ENCODE measurements around the gene KRTAP5-8.
"Not testable (repeated sequence)": the region's sequence is repeated elsewhere in the genome, so short reads cannot be mapped to it uniquely, and the experiment has no call there.

Gene KRTAP5-8, protein sequence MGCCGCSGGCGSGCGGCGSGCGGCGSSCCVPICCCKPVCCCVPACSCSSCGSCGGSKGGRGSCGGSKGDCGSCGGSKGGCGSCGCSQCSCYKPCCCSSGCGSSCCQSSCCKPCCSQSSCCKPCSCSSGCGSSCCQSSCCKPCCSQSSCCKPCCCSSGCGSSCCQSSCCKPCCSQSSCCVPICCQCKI

DNA sequence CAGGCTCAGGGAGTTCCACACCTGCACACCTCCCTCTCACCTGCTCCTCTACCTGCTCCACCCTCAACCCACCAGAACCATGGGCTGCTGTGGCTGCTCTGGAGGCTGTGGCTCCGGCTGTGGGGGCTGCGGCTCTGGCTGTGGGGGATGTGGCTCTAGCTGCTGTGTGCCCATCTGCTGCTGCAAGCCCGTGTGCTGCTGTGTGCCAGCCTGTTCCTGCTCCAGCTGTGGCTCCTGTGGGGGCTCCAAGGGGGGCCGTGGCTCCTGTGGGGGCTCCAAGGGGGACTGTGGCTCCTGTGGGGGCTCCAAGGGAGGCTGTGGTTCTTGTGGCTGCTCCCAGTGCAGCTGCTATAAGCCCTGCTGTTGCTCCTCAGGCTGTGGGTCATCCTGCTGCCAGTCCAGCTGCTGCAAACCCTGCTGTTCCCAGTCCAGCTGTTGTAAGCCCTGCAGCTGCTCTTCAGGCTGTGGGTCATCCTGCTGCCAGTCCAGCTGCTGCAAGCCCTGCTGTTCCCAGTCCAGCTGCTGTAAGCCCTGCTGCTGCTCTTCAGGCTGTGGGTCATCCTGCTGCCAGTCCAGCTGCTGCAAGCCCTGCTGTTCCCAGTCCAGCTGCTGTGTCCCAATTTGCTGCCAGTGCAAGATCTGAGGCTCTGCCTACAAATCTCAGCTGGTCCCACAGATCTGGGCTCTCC lies at the start of gene KRTAP5-8:
TSS of gene KRTAP5-8 (plus strand) at position 49 of the 689 bp plus-strand sequence. CDS start at position 80, 31 bp downstream.
- not testable (repeated sequence) for DNase-seq

DNA sequence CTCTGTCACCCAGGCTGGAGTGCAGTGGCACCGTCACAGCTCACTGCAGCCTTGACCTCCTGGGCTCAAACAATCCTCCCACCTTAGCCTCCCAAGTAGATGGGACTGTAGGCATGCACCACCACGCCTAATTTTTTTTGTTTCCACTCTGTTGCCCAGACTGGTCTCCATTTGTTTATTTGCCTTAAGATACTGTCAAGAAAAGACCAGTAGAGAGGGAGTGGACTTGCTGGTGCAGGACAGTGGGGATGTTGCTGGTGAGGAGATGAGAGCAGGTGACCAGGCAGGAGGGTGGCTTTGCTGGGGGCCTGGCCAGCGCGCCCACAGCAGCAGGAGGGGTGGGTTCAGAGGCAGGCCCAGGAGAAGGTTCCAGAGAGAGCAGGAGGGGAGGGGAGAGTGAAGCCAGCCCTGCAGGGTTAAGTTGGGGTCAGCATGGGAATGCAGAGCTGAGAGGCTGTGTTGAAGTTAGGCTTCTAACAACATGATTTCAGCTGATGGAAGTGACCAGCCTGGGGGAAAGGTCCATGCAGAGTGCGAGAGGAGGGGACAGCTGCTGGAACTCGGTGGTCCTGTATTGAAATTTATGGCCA lies 49.0 kb upstream of the KRTAP5-8 start:
- DNase-seq: no peak

DNA sequence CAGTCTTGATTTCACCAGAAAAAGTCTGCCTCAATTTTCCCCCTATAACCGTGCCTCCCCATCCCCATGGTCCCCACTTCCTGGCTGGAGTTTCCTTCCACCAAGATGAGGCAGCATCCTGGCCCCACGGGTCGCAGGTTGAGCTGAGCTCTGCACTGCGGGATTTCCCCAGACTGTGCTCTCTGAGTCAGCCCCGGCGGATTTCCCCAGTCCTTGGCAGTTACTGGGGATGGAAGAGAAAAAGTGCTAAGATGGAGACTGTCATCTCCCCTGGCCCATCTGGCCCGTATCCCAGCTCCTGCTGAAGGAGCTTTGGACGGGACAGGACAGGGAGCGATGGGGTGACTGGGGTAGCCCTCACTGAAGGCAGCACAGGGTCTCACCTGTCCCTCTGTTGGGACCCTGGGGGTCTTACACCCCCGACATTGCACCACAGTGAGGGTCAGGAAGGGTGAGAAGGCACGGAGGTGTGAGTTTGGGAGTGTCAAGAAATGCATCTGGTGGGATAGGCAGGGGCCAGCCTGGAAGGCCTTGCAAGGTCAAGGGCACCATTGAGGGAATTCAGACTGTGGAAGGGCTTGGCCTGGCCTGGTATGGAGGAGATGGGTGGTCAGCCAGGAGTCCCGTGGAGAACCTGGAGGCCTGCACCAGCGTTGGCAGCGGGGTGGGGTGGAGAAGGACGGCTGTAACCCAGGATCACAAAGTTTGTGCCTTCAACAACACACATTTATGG lies 48.3 kb upstream of the KRTAP5-8 start:
- DNase-seq: no peak

DNA sequence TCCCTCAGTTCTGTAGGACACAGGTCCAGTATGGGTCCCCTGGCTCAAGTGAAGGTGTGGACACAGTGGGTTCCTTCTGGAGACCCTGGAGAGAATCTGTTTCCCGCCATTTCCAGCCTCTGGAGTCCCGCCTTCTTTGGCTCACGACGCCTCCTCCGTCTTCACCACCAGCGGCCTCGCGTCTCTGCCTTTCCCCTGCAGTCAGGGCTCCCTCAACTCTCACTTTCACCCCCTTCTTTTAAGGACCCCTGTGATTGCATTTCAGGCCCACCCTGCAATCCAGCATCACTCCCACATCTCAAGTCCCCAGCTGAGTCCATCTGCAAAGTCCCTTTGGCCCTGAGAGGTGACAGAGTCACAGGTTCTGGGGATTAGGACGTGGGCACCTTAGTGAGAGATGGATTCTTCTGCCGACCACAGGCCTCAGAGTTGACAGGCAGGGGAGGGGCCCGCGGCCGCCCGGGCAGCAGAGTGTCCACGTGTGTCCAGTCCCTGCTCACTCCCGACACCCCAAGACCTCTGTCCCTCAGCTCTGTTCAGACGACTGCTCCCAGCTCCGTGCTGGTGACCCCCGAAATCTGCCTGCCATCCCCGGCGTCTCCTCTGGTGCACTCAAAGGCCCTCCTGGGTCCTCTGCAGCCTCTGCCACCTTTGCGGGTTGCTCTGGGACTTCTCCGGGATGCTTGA lies 47.6 kb upstream of the KRTAP5-8 start:
- DNase-seq: no peak

DNA sequence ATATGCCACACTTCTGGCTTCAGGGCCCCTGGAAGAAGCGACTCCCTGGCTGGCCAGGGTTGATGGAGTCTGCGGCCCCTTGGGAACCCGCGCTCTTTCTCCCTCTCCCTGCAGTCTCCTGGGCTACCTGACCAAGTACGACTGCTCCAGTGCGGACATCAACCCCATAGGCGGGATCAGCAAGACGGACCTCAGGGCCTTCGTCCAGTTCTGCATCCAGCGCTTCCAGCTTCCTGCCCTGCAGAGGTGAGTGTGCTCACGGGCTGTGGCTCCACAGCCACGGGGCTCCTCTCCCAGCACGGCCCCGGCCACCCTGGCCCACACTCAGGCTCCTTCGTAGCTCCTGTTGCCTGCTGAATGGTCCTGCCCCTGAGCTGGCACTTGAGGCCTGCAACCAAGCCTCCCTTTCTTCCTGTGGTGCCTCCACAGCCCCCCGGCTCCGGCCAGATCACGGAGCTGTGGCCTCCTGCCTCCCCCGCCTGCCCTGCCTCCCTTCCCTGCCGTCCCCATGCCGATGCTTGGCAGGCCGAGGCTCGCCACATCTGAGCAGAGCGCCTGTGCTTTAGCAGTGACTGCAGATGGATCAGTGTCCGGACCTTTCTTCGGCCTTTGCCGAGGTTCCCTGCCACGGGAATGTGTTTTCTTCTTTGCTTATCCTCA lies 47.0 kb upstream of the KRTAP5-8 start:
- DNase-seq: no peak

DNA sequence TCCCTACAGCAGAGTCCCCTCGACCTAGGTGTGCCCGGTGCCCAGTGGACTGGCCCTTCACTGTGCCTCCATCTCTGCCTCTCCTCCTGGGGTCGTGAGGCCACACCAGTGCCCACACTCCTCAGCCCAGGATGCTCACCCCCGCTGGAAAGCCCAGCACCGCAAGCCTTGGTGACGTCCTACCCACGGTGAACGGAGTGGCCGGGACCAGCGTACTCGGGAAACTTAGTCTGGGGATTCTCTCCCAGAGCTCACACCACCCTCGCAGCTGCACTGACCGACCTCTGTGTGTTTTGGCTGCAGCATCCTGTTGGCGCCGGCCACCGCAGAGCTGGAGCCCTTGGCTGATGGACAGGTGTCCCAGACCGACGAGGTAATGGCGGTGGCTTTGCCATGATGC lies 46.3 kb upstream of the KRTAP5-8 start:
- no peak for DNase-seq

DNA sequence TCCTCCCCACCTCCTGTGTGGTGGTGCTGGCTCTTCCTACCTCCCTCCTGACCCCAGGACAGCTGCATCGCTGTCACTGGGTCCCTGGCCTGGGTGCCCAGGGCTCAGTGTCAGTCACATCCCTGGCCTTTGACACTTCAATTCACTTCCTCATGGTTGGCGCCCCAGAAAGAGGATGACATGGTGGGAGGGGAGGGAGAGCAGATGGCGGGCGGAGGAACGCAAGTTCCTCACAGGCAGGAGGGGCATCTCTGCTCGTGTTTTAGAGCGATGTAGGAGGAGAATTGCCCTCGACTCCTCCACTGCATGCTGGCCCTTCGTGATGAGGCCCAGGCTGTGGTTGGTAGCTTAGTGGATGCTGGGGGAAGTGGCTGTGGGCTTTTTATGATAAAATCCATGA lies 45.9 kb upstream of the KRTAP5-8 start:
- DNase-seq: no peak

DNA sequence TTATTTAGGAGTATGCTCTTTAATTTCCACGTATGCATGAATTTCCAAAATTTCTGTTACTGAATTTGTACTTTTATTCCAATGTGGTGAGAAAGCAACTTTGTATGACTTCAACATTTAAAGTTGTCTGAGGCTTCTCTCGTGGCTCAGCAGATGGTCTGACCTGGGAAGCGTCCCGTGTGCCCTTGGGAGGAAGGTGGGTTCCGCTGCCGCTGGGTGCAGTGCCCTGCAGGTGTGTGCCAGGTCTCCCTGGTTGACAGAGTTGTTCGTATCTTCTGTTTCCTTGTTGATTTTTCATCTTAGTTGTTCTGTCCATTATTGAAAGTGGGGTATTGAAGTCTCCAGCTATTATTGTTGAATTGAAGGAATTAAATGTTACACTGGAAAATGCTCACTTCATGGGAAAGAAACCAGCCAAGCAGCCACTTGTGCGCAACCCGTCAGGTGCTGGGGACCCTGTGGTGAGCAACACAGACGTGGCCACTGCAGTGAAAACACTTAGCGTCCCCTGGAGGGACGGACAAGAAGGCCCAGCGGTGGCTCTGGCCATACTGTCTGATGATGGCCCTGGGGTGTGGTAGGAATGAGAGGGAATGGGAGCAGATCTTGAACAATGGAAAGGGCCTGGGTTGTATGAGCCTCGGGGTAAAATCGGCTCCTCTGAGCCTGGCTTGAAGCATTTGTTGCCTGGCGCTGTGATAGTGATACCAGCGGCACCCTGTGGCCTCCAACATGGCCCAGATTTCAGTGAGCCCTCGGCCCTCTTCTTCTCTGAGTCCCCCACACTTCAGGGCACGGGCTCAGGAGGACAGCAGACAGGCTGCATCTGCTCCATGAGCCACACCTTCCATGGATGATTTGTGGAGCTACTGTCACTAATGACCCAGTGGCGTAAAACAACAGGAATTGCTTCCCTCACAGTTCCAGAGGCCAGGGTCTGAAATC lies 42.3 kb upstream of the KRTAP5-8 start:
- no peak for DNase-seq

DNA sequence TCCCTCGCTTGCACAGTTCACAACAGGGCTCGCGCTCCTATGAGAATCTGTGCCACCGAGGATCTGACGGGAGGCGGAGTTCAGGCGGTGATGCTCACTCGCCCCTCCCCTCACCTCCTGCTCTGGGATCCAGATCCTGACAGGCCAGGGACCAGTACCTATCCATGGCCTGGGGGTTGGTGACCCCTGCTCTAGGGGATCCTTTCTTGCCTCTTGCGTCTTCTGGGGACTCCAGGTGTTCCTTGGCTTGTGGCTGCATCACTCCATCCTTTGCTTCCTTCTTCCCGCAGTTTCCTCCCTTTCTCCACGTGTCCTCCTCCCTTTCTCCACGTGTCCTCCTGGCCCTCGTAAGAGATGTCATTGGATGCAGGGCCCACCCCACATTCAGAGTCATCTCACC lies 41.4 kb upstream of the KRTAP5-8 start:
- DNase-seq: no peak

DNA sequence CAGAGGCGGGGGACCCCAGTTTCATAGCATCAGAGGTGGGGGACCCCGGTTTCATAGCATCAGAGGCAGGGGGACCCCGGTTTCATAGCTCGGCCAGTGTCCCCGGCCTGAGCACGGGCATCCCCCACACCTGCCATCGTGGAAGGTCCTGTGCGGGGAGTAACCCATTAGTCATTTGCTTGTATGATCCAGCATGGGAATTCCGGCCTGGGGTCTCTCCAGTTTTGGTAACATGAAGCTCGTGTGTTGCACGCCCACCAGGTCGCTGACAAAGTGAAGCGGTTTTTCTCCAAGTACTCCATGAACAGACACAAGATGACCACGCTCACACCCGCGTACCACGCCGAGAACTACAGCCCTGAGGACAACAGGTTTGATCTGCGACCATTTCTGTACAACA lies 39.7 kb upstream of the KRTAP5-8 start:
- DNase-seq: no peak

DNA sequence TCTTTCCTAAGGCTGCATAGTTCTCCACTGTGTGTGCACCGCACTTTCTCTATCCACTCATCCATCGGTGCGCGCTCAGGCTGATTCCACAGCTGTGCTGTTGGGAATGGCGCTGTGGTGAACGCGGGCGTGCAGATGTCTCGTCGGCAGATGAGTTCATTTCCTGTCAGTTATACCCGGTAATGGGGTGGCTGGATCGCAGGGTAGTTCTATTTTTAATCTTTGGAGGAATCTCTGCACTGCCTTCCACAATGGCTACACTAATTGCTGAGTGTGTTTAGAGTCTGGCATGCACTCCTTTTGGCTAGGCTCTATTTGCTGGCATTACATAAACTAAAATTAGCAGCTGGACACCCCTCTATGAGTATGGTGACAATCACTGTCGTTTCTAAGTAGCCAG lies 38.7 kb upstream of the KRTAP5-8 start:
- DNase-seq: no peak

DNA sequence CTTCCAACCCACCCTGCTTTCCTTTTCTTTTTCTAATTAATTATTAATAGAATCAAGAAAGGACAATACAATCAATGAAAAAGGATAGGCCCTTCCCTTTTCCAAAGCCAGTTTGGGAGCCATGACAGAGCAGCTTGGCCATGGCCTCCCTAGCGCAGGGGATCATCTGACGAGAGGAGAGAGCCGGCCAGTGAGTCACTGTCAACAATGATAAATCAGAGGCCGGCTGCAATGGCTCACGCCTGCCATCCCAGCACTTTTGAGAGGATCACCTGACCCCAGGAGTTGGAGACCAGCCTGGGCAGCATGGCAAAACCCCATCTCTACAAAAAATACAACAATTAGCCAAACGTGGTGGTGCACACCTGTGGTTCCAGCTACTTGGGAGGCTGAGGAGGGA lies 38.3 kb upstream of the KRTAP5-8 start:
- DNase-seq: no peak

DNA sequence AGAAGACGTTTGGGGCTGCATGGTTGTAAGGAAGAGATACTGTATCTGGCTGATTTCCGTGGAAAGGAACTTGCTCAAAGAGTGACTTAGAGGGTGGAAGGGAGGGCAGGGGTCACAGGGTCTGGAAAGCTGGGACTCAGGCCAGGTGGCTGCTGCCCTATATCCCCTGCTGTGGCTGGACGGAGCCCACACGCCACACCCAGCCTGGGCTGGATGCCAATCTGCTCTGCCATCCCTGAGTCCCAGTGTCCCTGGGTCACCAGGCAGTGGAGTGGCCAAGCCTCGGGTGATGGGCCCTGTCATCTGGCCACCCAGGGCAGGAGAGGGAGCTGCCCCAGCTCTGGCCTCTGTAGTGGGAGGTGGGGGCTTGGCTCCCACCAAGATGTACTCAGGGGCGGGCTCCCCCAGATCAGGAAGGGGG lies 37.2 kb upstream of the KRTAP5-8 start:
- DNase-seq: no peak

DNA sequence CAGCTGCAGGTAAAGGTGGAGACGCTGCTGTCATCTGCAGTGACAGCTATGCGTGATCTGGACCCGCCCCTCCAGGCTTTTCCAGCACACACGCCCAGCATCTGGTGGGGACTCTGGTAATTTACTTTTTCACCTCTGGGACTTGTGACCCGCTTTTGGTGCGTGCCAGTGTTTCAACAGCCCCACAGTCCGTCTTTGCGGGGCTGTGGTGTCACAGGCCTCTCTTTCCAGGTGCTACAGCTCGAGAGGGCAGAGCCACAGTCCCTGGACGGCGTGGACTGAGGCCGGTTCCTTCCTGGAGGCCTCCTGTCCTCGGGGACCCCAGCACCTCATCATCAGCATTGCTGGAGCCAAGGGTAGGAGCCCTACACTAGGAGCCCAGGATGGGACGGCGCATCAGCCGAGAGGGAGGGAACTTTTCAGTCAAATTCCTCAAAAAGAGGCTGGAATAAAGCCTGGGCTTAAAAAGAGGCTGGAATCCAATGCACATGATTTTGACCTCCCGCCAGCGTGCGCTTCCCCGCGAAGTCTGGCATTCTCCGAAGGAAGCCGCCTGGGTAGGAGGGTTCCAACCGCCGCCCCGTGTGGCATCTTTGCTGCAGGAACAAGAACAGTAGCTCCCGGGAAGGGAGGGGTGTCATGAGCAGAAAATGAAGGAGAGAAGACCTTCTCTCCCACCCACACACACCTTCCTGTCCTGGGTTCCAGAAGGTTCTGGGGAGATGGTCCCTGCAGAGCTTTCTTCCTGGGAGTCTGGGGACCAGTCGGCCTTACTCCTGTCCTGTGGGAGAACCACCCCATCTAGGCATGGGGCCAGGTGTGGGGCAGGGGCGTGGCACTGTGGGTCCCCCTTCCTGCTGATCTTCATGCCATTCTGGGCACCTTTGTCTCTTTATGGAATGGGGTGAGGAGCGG lies 36.5 kb upstream of the KRTAP5-8 start:
- DNase-seq: no peak

DNA sequence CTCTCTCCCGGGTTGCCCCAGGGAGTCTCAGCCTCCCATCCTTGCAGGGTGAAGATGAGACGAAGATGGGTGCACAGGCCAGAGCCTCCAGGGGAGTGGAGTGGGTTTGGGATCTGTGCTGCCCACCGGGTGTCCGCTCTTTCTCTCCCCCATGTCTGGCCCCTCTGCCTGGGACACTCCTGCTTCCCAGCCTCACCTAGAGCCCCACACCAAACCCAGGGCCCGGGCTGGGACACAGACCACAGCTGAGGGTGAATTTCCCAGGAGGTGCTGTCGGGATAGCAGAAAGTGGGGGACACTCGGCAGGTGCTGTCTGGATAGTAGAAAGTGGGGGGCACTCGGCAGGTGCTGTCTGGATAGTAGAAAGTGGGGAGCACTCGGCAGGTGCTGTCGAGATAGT lies 35.8 kb upstream of the KRTAP5-8 start:
- no peak for DNase-seq

DNA sequence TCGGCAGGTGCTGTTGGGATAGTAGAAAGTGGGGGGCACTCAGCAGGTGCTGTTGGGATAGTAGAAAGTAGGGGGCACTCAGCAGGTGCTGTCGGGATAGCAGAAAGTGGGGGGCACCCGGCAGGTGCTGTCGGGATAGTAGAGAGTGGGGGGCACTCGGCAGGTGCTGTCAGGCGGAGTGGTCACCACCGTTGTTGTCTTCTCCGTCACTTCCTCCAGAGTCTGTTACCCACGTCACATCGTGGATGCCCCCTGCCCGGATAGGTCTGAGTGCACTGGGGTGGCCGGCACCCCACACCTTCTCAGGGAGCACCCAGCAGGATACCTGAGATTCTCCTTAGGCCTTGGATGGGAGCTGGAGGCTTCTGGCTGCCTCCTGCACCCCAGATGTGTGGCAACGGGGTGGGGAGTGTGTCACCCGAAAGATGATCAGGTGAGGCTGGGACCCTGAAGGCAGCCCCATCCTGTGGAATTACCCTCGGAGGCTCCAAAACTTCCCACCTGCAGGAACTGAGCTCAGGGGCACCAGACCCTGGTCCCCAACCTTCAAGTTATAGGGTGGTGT lies 34.9 kb upstream of the KRTAP5-8 start:
- no peak for DNase-seq

DNA sequence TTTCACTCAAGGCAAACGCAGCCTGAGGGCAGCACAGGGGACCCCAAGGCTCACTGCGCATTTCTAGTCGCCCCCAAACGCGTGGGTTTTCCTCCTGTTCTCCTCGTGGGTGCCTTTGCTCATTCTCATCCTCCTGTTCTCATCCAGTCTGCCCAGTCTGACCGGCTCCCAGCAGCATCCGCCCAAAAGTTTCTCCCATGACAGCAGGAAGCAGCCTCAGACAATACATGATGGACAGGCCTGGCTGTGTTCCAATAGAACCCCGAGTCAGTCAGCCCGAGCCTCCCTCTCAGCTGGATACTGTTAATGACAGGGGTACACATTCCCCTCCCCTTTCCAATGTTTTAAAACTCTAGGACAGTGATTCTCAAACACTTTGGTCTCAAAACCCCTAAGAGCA lies 33.3 kb upstream of the KRTAP5-8 start:
- DNase-seq: no peak

DNA sequence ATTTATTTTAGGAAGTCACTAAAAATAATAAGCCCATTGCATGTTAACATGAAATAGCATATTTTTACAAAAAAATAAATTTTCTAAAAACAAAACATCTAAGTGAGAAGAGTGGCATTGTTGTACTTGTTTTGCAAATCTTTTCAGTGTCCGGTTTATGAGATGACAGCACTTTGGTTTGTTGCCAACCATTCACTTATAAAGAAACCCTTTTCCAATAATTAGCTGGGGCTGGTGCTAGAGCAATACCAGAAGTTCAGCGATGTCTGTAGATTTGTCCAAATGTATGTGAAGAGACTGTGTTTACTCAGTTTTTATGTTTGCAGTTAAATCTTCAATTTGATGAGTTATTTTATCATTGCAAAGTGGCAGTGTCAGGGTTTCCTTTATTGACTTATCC lies 32.8 kb upstream of the KRTAP5-8 start:
- no peak for DNase-seq

DNA sequence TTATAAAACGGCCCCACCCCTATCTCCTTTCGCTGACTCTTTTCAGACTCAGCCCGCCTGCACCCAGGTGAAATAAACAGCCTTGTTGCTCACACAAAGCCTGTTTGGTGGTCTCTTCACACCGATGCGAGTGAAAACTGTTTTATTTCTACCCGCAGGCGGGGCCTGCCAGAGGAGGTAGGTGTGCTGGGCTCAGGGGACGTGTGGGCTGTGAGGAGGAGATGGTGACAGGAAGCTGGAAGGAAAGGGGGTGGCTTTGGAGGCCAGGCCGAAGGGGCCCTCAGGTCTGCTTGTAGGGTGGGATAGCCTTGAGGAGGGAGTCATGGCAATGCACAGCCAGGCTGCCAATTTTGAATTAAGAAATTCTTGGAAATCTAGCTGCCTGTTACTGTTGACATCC lies 32.0 kb upstream of the KRTAP5-8 start:
- no peak for DNase-seq

DNA sequence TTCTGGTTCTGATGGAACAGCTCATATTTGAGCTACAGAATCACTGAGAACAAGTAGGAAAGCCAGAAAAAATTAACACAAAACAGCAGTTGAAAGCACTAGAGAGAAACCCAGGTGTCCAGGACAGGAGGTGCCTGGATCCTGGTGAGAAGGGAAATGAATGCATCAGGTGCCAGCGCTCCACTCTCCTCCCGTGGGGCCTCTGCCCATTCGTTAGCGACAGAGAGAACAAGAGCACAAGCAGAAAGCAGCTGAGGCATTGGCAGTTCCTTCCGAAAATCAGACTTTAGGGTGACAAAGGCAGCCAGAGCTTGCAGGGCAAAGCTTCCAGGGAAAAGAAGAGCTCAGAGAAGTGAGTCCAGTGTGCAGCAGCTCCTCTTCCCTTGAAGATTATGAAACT lies 30.7 kb upstream of the KRTAP5-8 start:
- DNase-seq: no peak

Data from cortex of kidney (tissue), 1 donor.